Spleen (tissue), 11 donors: ENCODE results near the gene FARSA. TPM values are rescaled to one million over a fixed set of nuclear protein-coding genes. Genes with fewer than 3 reads are reported as not detected.
A peak's percentile ranks its signal among the peaks of the same experiment; 100 is the strongest.
"Not testable (repeated sequence)": the region's sequence is repeated elsewhere in the genome, so short reads cannot be mapped to it uniquely, and the experiment has no call there.

Experiments used
- DNase-seq: peaks from one replicate; pipeline ENCODE4 v3.0.0-alpha.2; 2020
- H3K27ac ChIP-seq, 8 donors: fragments of 200-600 bp; sonication (generic) in 7 of 8; 1 replicate in 4 of 8; 2 replicates in 4 of 8; pipeline versions ENCODE4 v1.5.0 to v1.8.0; 2016 to 2021; ENCODE audit warnings: inconsistent platforms in 4 of 8, mild to moderate bottlenecking in 4 of 8, moderate library complexity in 1 of 8
- H3K27me3 ChIP-seq, 7 donors: fragments of 200-600 bp; sonication (generic) in 6 of 7; replicated peaks in 1 of 7; 1 replicate in 4 of 7; 2 replicates in 3 of 7; pipeline versions ENCODE4 v1.5.0 to v1.8.0; 2016 to 2021; ENCODE audit warnings: inconsistent platforms in 3 of 7, mild to moderate bottlenecking in 1 of 7
- H3K36me3 ChIP-seq, 6 donors: fragments of 200-600 bp; sonication (generic) in 5 of 6; 1 replicate in 4 of 6; 2 replicates in 2 of 6; pipeline versions ENCODE4 v1.5.0 to v1.8.0; 2016 to 2021; ENCODE audit warnings: inconsistent platforms in 2 of 6
- H3K4me1 ChIP-seq, 6 donors: fragments of 200-600 bp; sonication (generic) in 5 of 6; 1 replicate in 3 of 6; 2 replicates in 3 of 6; pipeline versions ENCODE4 v1.5.0 to v1.8.0; 2016 to 2021; ENCODE audit warnings: inconsistent platforms in 3 of 6
- H3K4me3 ChIP-seq, 8 donors: fragments of 200-600 bp; sonication (generic) in 7 of 8; 1 replicate in 4 of 8; 2 replicates in 4 of 8; pipeline versions ENCODE4 v1.5.0 to v1.8.0; 2016 to 2021; ENCODE audit warnings: inconsistent platforms in 4 of 8, mild to moderate bottlenecking in 4 of 8, moderate library complexity in 2 of 8
- H3K9me3 ChIP-seq, 8 donors: fragments of 200-600 bp; sonication (generic) in 7 of 8; 1 replicate in 4 of 8; 2 replicates in 4 of 8; pipeline versions ENCODE4 v1.5.0 to v1.8.0; 2016 to 2021; ENCODE audit warnings: inconsistent platforms in 4 of 8
- CTCF ChIP-seq, 11 experiments: fragments of 200-600 bp in 7 of 11; fragments of 450-650 bp in 4 of 11; sonication (generic) in 4 of 11; IDR thresholded peaks in 8 of 11; conservative IDR thresholded peaks in 3 of 11; 1 replicate in 7 of 11; 2 replicates in 4 of 11; pipeline versions ENCODE4 v1.4.0 to v1.8.0; 2016 to 2021; ENCODE audit warnings: antibody characterized with exemption in 11 of 11, inconsistent platforms in 4 of 11, mild to moderate bottlenecking in 1 of 11
- POLR2A ChIP-seq, 3 donors: fragments of 450-650 bp; IDR thresholded peaks; one replicate each; pipeline ENCODE4 v1.5.1; 2017; ENCODE audit warnings: antibody characterized with exemption in 3 of 3, mild to moderate bottlenecking in 1 of 3
- POLR2AphosphoS5 ChIP-seq, 3 donors: sonication (generic); formaldehyde crosslinking; IDR thresholded peaks; one replicate each; pipeline ENCODE4 v1.5.1; 2017; ENCODE audit warnings: antibody characterized with exemption in 3 of 3
- WGBS, 5 donors: extraction: QIAGEN DNeasy Blood & Tissue Kit in 3 of 5; methylation state at CpG; one replicate each; pipeline versions ENCODE4 v1.1.5 to v1.1.7; 2013 to 2018; 5-methylcytosine and 5-hydroxymethylcytosine counted together
- intact Hi-C: fragments of 100-400 bp; cut with DNase I; formaldehyde crosslinking; loops from one replicate; pipeline ENCODE4 v1.15.0; 2023; ENCODE audit warnings: low total_unique reads
- polyA plus RNA-seq, 3 donors: library from polyadenylated mRNA; stranded (reverse); fragments of 200-250 nt; gene quantifications; one replicate each; pipeline ENCODE4 v1.2.1, GENCODE V29; 2013
- total RNA-seq, 7 donors: library from RNA; depleted of rRNA in 3 of 7; stranded (reverse); fragments of >200 nt in 3 of 7; fragmentation: NEBNext Ultra II Directional in 4 of 7; extraction: Animal tissue kit (Norgen Biotek cat#: 25700) in 4 of 7; gene quantifications; one replicate each; pipeline versions ENCODE4 v1.1.0 to v1.2.1, GENCODE V29; 2016 to 2021
- donor health status: healthy with polysubstance abuse.
- donor health status: DM: no; HTN: no; CAD: no; lungs with moderate emphysema.
- donor health status: DM: no; HTN: no; CAD: no.
- donor health status: Bipolar disorder and iron deficiency.
- donor health status: healthy.
- donor health status: DM: no; HTN: no; CAD: no.
- donor health status: DM: yes; HTN: yes; CAD: no.

The FARSA gene
- total and polyA plus RNA-seq, 10 donors, result 25.1 to 55.4 (median 39.3) TPM

- no peak overlapping the region for H3K27ac ChIP-seq
- no peak for TF ChIP-seq POLR2A (IDR thresholded peaks at IDR 0.05)
- no peak for TF ChIP-seq CTCF (IDR thresholded peaks at IDR 0.05 in 8 of 11, conservative IDR thresholded peaks at IDR 0.05 in 3 of 11)
- TF ChIP-seq POLR2AphosphoS5 (IDR thresholded peaks at IDR 0.05), result no peak
- H3K27me3 ChIP-seq, result no peaks in the 10 kb centered on the region
- H3K9me3 ChIP-seq, result no peaks in the 10 kb centered on the region
- H3K36me3 ChIP-seq, result no peaks in the 10 kb centered on the region
- intact Hi-C loops, result loop anchor here (10.0 kb wide), 1 partner anchor 83 kb away; the partner anchor contains the start of genes DNASE2 and KLF1
- WGBS, 5 donors, result 90 to 94% (median 92%) methylated on average over 5 of the region's 5 CpGs
- no peak overlapping the region for H3K4me3 ChIP-seq
- H3K4me1 ChIP-seq, result peaks cover 3 to 14% (median 12%) of the 10 kb centered on the region in 6 donors
- no peak for DNase-seq
Measured at GRCh38 chr19:12967907-12968306, 34.4 kb upstream of the FARSA start.

- DNase-seq, result no peak
- Histone ChIP-seq H3K9me3 (no peaks in the 10 kb centered on the region), H3K36me3 (no peaks in the 10 kb centered on the region), H3K27ac (peak overlapping the region in 5 of 8 donors; percentile 27 to 79 (median 65)), H3K4me1 (peaks cover 3 to 14% (median 12%) of the 10 kb centered on the region in 6 donors), H3K27me3 (no peaks in the 10 kb centered on the region), H3K4me3 (peak overlapping the region in 2 of 8 donors; percentile 50 to 72)
- intact Hi-C loops, result loop anchor here (10.0 kb wide), 1 partner anchor 81 kb away; the partner anchor contains the start of genes DNASE2 and KLF1
- WGBS, 5 donors, result 50 to 58% (median 56%) methylated on average over 8 of the region's 8 CpGs
- TF ChIP-seq POLR2A (IDR thresholded peaks at IDR 0.05) (no peak), CTCF (IDR thresholded peaks at IDR 0.05 in 8 of 11, conservative IDR thresholded peaks at IDR 0.05 in 3 of 11) (no peak), POLR2AphosphoS5 (IDR thresholded peaks at IDR 0.05) (no peak)
Measured at GRCh38 chr19:12965812-12966135, 32.3 kb upstream of the FARSA start.

GRCh38 chr19:12965017-12965811 is 31.7 kb upstream of the FARSA start:
- no peaks in the 10 kb centered on the region for H3K36me3 ChIP-seq
- peak overlapping the region in 7 of 8 donors; percentile 27 to 79 (median 62) for H3K27ac ChIP-seq
- 0 to 1% (median 0%) methylated on average over 17 to 34 of the region's 34 CpGs for WGBS, 5 donors
- intact Hi-C loops, result loop anchor here (10.0 kb wide), 1 partner anchor 80 kb away; the partner anchor contains the start of genes DNASE2 and KLF1
- H3K9me3 ChIP-seq, result no peaks in the 10 kb centered on the region
- DNase-seq, result peak; percentile 95
- peak overlapping the region; percentile 27 to 72 (median 38) for H3K4me3 ChIP-seq
- no peaks in the 10 kb centered on the region for H3K27me3 ChIP-seq
- H3K4me1 ChIP-seq, result peaks cover 3 to 14% (median 12%) of the 10 kb centered on the region in 6 donors
- TF ChIP-seq CTCF (IDR thresholded peaks at IDR 0.05 in 8 of 11, conservative IDR thresholded peaks at IDR 0.05 in 3 of 11) (peak; percentile 80 to 98 (median 96)), POLR2AphosphoS5 (IDR thresholded peaks at IDR 0.05) (peak; percentile 26 to 81 (median 57)), POLR2A (IDR thresholded peaks at IDR 0.05) (no peak)

- DNase-seq, result no peak
- no peaks in the 10 kb centered on the region for H3K9me3 ChIP-seq
- no peak overlapping the region for H3K4me3 ChIP-seq
- peaks cover 20 to 35% (median 27%) of the 10 kb centered on the region in 6 donors for H3K4me1 ChIP-seq
- no peaks in the 10 kb centered on the region for H3K27me3 ChIP-seq
- TF ChIP-seq POLR2AphosphoS5 (IDR thresholded peaks at IDR 0.05), result no peak
- TF ChIP-seq CTCF (IDR thresholded peaks at IDR 0.05 in 8 of 11, conservative IDR thresholded peaks at IDR 0.05 in 3 of 11), result no peak
- no peak for TF ChIP-seq POLR2A (IDR thresholded peaks at IDR 0.05)
- WGBS, 5 donors, result 59 to 83% (median 66%) methylated on average over 6 of the region's 6 CpGs
- peaks cover 0 to 12% (median 1%) of the 10 kb centered on the region in 6 donors for H3K36me3 ChIP-seq
- intact Hi-C loops, result no loop called here
- no peak overlapping the region for H3K27ac ChIP-seq
Measured at GRCh38 chr19:12959481-12959880, 26.0 kb upstream of the FARSA start.

- peak overlapping the region; percentile 79 to 99 (median 93) for H3K4me3 ChIP-seq
- H3K27me3 ChIP-seq, DNase-seq, H3K9me3 ChIP-seq, intact Hi-C loops: not testable (repeated sequence)
- 28 to 35% (median 32%) methylated on average over 30 to 31 of the region's 31 CpGs for WGBS, 5 donors
- H3K36me3 ChIP-seq, result peaks cover 0 to 32% (median 20%) of the 10 kb centered on the region in 6 donors
- H3K27ac ChIP-seq, result peak overlapping the region; percentile 76 to 94 (median 92)
- H3K4me1 ChIP-seq, result peaks cover 36 to 55% (median 47%) of the 10 kb centered on the region in 6 donors
Measured at GRCh38 chr19:12957389-12957952, 24.0 kb upstream of the FARSA start.
